Measurements from ENCODE around the gene CGREF1.

DNA sequence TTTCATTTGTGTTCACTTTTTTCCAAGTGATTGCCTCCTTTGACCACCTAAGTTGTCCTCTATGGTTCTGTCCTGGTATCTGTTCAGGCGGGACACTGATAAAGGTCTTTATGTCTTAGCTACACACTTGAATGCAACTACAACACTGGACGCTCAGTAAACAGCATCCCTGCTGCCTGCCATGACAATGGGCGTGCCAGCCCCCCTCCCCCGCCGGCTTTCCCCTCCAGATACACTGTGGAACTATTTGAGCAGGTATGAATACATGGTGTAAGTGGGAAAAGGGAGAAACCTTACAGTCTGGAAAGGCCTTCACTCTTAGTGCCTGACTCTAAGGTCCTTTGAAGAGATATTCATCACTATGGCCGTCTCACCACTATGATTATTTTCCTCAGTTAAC is 61.7 kb downstream of the CGREF1 start:
- TF ChIP-seq, protein P1, sequence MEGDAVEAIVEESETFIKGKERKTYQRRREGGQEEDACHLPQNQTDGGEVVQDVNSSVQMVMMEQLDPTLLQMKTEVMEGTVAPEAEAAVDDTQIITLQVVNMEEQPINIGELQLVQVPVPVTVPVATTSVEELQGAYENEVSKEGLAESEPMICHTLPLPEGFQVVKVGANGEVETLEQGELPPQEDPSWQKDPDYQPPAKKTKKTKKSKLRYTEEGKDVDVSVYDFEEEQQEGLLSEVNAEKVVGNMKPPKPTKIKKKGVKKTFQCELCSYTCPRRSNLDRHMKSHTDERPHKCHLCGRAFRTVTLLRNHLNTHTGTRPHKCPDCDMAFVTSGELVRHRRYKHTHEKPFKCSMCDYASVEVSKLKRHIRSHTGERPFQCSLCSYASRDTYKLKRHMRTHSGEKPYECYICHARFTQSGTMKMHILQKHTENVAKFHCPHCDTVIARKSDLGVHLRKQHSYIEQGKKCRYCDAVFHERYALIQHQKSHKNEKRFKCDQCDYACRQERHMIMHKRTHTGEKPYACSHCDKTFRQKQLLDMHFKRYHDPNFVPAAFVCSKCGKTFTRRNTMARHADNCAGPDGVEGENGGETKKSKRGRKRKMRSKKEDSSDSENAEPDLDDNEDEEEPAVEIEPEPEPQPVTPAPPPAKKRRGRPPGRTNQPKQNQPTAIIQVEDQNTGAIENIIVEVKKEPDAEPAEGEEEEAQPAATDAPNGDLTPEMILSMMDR (IDR thresholded peaks at IDR 0.05): no peak
- no peak for TF ChIP-seq POLR2A (IDR thresholded peaks at IDR 0.05)

All from heart left ventricle (tissue), 13 donors.